Endothelial cell of umbilical vein (primary cell): Measurements from ENCODE around the gene TMEM125. TPM values are rescaled to one million over a fixed set of nuclear protein-coding genes. Genes with fewer than 3 reads are reported as not detected.

Experiments
- BruUV-seq: library from RNA; stranded (reverse); fragments of 400-500 nt; replicated peaks from 2 replicates; lab custom pipeline; 2021; lab: Mats Ljungman, UMichigan
- CTCF ChIA-PET: fragments of 300-600, 350-600 bp; sonication (Branson Sonifier 250); formaldehyde crosslinking; loops from one replicate; lab custom pipeline; 2021; ENCODE audit warnings: antibody characterized with exemption, inconsistent platforms; lab: Charles Lee
- POLR2A ChIA-PET: fragments of 300-600, 350-600 bp; sonication (Branson Sonifier 250); formaldehyde crosslinking; loops from one replicate; lab custom pipeline; 2021; ENCODE audit warnings: antibody characterized with exemption, inconsistent platforms; lab: Charles Lee
- DNase-seq: peaks from one replicate; pipeline ENCODE4 v3.0.0-alpha.2; 2011; ENCODE audit warnings: low read depth, low spot score
- FAIRE-seq: peaks from 2 replicates; lab custom pipeline; 2011; peaks lifted over from hg19 to GRCh38; lab: Jason Lieb, UNC
- H2AFZ ChIP-seq: 2 replicates; pipeline ENCODE4 v1.6.0; 2012; ENCODE audit warnings: low read depth, low read length, control low read depth, inconsistent platforms
- H3K27ac ChIP-seq: 2 replicates; pipeline ENCODE4 v1.5.1; 2011; ENCODE audit warnings: low read depth, mild to moderate bottlenecking, control low read depth, low read length, moderate library complexity; ENCODE audit not compliant: insufficient read depth
- H3K27me3 ChIP-seq, 2 experiments: 2 replicates each; pipeline versions ENCODE4 v1.6.0 to v1.6.1; 2011; ENCODE audit warnings: low read length in 2 of 2, mixed read lengths in 1 of 2; ENCODE audit not compliant: control insufficient read depth in 2 of 2, insufficient read depth in 2 of 2
- H3K36me3 ChIP-seq, 2 experiments: 2 replicates in 1 of 2; 3 replicates in 1 of 2; pipeline ENCODE4 v1.5.1; 2011; ENCODE audit warnings: low read length in 2 of 2, mild to moderate bottlenecking in 1 of 2, moderate library complexity in 1 of 2; ENCODE audit not compliant: control insufficient read depth in 2 of 2, insufficient read depth in 2 of 2; ENCODE audit errors: extremely low read depth in 1 of 2
- H3K4me1 ChIP-seq: 3 replicates; pipeline ENCODE4 v1.5.1; 2011; ENCODE audit warnings: mild to moderate bottlenecking, low read length; ENCODE audit not compliant: control insufficient read depth, insufficient read depth; ENCODE audit errors: extremely low read depth
- H3K4me2 ChIP-seq: 2 replicates; pipeline ENCODE4 v1.6.1; 2011; ENCODE audit warnings: low read length, control low read depth, mixed read lengths; ENCODE audit not compliant: insufficient read depth
- H3K4me3 ChIP-seq, 3 experiments: fragments of 200-600 bp in 1 of 3; sonication (generic), shearing (Covaris generic) in 1 of 3; replicated peaks in 1 of 3; 2 replicates each; pipeline ENCODE4 v1.5.1; 2011 to 2016; ENCODE audit warnings: control low read depth in 3 of 3, low read length in 3 of 3, mild to moderate bottlenecking in 2 of 3, inconsistent platforms in 1 of 3, low read depth in 1 of 3, moderate library complexity in 1 of 3; ENCODE audit not compliant: insufficient read depth in 1 of 3
- H3K79me2 ChIP-seq: 2 replicates; pipeline ENCODE4 v1.6.0; 2012; ENCODE audit warnings: low read length, inconsistent platforms; ENCODE audit not compliant: control insufficient read depth, insufficient read depth
- H3K9ac ChIP-seq: replicated peaks from 2 replicates; pipeline ENCODE3; 2011; ENCODE audit warnings: low read length, control low read depth; ENCODE audit not compliant: insufficient read depth; ENCODE audit errors: extremely low read depth
- H3K9me1 ChIP-seq: replicated peaks from 3 replicates; pipeline ENCODE4 v1.6.0; 2011; ENCODE audit warnings: mild to moderate bottlenecking, low read length; ENCODE audit not compliant: control insufficient read depth, insufficient read depth; ENCODE audit errors: extremely low read depth
- H3K9me3 ChIP-seq: replicated peaks from 2 replicates; pipeline ENCODE4 v1.5.1; 2012; ENCODE audit warnings: low read length, inconsistent platforms; ENCODE audit not compliant: control insufficient read depth, insufficient read depth
- H4K20me1 ChIP-seq: replicated peaks from 2 replicates; pipeline ENCODE3; 2011; ENCODE audit warnings: mild to moderate bottlenecking, low read length; ENCODE audit not compliant: control insufficient read depth, insufficient read depth; ENCODE audit errors: extremely low read depth
- EZH2 ChIP-seq: IDR thresholded peaks from 2 replicates; pipeline ENCODE4 v1.6.1; 2012; ENCODE audit warnings: borderline replicate concordance, low read depth, mild to moderate bottlenecking, moderate library complexity, low read length, inconsistent platforms; ENCODE audit not compliant: severe bottlenecking
- FOS ChIP-seq: IDR thresholded peaks from 2 replicates; pipeline ENCODE4 v1.6.1; 2011; ENCODE audit warnings: mild to moderate bottlenecking, low read length, moderate library complexity, borderline replicate concordance; ENCODE audit not compliant: insufficient read depth
- GATA2 ChIP-seq: IDR thresholded peaks from 2 replicates; pipeline ENCODE4 v1.7.0; 2011; ENCODE audit warnings: low read depth, mild to moderate bottlenecking, moderate library complexity, mixed read lengths, low read length; ENCODE audit not compliant: insufficient read length, insufficient read depth
- JUN ChIP-seq: IDR thresholded peaks from 2 replicates; pipeline ENCODE4 v1.6.1; 2011; ENCODE audit warnings: borderline replicate concordance, low read depth; ENCODE audit not compliant: insufficient read length, insufficient read depth
- MYC ChIP-seq: IDR thresholded peaks from one replicate; pipeline ENCODE4 v1.6.1; 2011; ENCODE audit warnings: mild to moderate bottlenecking, low read depth, low read length
- POLR2A ChIP-seq: IDR thresholded peaks from 2 replicates; pipeline ENCODE4 v1.6.1; 2012; ENCODE audit warnings: low read depth, mild to moderate bottlenecking, control low read depth, low read length
- POLR2AphosphoS5 ChIP-seq: IDR thresholded peaks from 2 replicates; pipeline ENCODE4 v1.6.1; 2012; ENCODE audit warnings: low read depth, mild to moderate bottlenecking, control low read depth, low read length, moderate library complexity; ENCODE audit not compliant: insufficient read depth
- dilution Hi-C: fragments of 300-500 bp; cut with MboI; formaldehyde crosslinking; loops from one replicate; pipeline ENCODE4 v1.15.0; 2019; ENCODE audit warnings: low sequenced_read_pairs; ENCODE audit not compliant: extremely low pct_ligation_motif_present
- intact Hi-C: fragments of 100-400 bp; cut with micrococcal nuclease; formaldehyde crosslinking; loops from one replicate; pipeline ENCODE4 v1.10.0; 2022
- polyA plus RNA-seq, 4 experiments: library from polyadenylated mRNA; depleted of rRNA in 3 of 4; stranded (reverse) in 3 of 4; unstranded in 1 of 4; fragments of >200 nt; gene quantifications; 2 replicates each; pipeline versions ENCODE4 v1.2.1 to v1.2.3, GENCODE V29; 2011 to 2012; ENCODE audit warnings: missing spikeins in 1 of 4
- total RNA-seq: library from RNA; stranded (reverse); gene quantifications from 2 replicates; pipeline ENCODE4 v1.2.3, GENCODE V29; 2021
- TF ChIP-seq, protein P1 (sequence below): IDR thresholded peaks from 2 replicates; pipeline ENCODE4 v1.6.1; 2011; ENCODE audit not compliant: insufficient read depth, insufficient read length
- TF ChIP-seq, protein P2 (sequence below), 2 donors: IDR thresholded peaks; 1 replicate in 1 of 2; 2 replicates in 1 of 2; pipeline ENCODE4 v1.5.1; 2011; ENCODE audit warnings: low read length in 2 of 2, mild to moderate bottlenecking in 2 of 2, moderate library complexity in 2 of 2, control low read depth in 1 of 2, inconsistent platforms in 1 of 2, low read depth in 1 of 2; ENCODE audit not compliant: insufficient read depth in 1 of 2; ENCODE audit errors: extremely low read depth in 1 of 2

The TMEM125 gene
- total and polyA plus RNA-seq, 2 donors (not counting 3 experiments of a cell fraction or from before 2014, with no cell fraction given), result 0.17 TPM; not detected in 1

DNA sequence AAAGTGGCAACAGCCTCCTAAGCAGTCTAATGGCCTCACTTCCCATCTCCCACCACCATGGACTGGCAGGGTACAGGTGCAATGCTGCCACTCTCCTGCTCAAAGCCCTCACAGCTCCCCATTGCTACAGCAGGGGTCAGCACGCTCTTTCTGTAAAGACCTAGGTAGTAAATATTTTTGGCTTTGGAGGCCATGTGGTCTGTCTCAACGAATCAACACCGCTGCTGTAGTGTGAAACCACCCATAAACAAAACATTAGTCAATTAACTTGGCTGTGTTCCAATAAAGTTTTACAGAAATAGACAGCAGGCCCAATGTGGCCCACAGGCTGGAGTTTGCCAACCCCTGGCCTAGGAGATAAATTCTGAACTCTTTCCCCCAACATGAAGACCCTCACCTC is 44.6 kb upstream of the TMEM125 start:
- FAIRE-seq, result peak; percentile 88
- no TSS peak for BruUV-seq

More for the DNA sequence above, 44.6 kb upstream of the TMEM125 start:
- H3K4me1 ChIP-seq, result no peaks in the 10 kb centered on the region
- H3K9me1 ChIP-seq, result no peaks in the 10 kb centered on the region
- H3K36me3 ChIP-seq, result no peaks in the 10 kb centered on the region
- no peaks in the 10 kb centered on the region for H3K9me3 ChIP-seq
- ChIA-PET POLR2A (no interaction called here), CTCF (interaction anchor here (2.0 to 2.2 kb wide), 2 partner anchors 151 to 189 kb away, joined by 7 to 13 read pairs; no protein-coding TSS in a partner anchor)
- H4K20me1 ChIP-seq, result no peaks in the 10 kb centered on the region
- no peaks in the 10 kb centered on the region for H3K79me2 ChIP-seq
- TF ChIP-seq JUN (no peak), FOS (no peak), EZH2 (no peak), MYC (no peak), POLR2AphosphoS5 (no peak), GATA2 (no peak), POLR2A (no peak)
- TF ChIP-seq, protein P1, sequence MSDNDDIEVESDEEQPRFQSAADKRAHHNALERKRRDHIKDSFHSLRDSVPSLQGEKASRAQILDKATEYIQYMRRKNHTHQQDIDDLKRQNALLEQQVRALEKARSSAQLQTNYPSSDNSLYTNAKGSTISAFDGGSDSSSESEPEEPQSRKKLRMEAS, result no peak
- TF ChIP-seq, protein P2, sequence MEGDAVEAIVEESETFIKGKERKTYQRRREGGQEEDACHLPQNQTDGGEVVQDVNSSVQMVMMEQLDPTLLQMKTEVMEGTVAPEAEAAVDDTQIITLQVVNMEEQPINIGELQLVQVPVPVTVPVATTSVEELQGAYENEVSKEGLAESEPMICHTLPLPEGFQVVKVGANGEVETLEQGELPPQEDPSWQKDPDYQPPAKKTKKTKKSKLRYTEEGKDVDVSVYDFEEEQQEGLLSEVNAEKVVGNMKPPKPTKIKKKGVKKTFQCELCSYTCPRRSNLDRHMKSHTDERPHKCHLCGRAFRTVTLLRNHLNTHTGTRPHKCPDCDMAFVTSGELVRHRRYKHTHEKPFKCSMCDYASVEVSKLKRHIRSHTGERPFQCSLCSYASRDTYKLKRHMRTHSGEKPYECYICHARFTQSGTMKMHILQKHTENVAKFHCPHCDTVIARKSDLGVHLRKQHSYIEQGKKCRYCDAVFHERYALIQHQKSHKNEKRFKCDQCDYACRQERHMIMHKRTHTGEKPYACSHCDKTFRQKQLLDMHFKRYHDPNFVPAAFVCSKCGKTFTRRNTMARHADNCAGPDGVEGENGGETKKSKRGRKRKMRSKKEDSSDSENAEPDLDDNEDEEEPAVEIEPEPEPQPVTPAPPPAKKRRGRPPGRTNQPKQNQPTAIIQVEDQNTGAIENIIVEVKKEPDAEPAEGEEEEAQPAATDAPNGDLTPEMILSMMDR (IDR thresholded peaks at IDR 0.05; ENCODE audit: extremely low read depth in 1 of 2, insufficient read depth in 1 of 2, low read depth in 1 of 2, low read length in 2 of 2), result no peak
- H2AFZ ChIP-seq, result no peak overlapping the region
- H3K9ac ChIP-seq, result no peak overlapping the region
- H3K27me3 ChIP-seq, result no peaks in the 10 kb centered on the region
- no peak overlapping the region for H3K4me2 ChIP-seq
- no peak overlapping the region for H3K4me3 ChIP-seq
- H3K27ac ChIP-seq, result no peak overlapping the region
- intact Hi-C loops, result loop anchor here (5.0 kb wide), 1 partner anchor 142 kb away; the partner anchor contains the start of gene ELOVL1
- dilution Hi-C loops, result loop anchor here (25.0 kb wide), 1 partner anchor 187 kb away; no protein-coding TSS in a partner anchor
- DNase-seq, result peak; percentile 26
